Measurements from ENCODE around the gene ZNF615.
A peak's percentile ranks its signal among the peaks of the same experiment; 100 is the strongest.
"Not testable (repeated sequence)": the region's sequence is repeated elsewhere in the genome, so short reads cannot be mapped to it uniquely, and the experiment has no call there.

The ZNF615 gene

DNA sequence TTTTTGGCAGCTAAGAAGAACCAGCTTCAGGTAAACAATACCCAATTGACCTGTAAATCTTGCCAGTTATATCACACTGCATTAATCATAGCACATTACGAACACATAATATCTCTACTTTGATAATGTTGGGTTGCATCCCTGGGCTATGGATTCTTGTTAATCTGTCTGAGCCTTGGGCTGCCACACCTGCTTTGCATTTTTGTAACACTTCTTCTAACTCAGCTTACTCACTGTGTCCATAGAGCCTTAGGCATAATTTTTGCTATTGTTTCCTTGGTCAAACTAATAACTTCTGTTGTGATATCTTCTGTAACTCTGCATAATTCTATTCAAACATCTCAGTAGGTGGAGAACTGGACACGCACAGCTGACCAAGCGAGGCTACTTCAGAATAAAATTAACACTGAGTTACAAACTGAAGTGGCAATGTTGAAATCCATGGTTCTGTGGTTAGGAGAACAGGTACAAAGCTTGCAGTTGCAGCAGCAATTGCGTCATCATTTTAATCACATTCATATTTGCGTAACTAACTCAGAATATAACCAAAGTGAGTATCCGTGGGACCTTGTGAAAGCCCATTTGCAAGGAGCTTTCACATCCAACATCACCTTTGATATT, 27.8 kb downstream of the ZNF615 start:
- Histone ChIP-seq H3K9me3 (ENCODE audit: control insufficient read depth in 2 of 2, low read length in 2 of 2) (peaks cover 12 to 17% of the 10 kb centered on the region in 2 donors), H3K27me3 (ENCODE audit: control insufficient read depth in 1 of 2, insufficient read depth in 2 of 2, low read length in 2 of 2) (no peaks in the 10 kb centered on the region), H3K36me3 (ENCODE audit: control insufficient read depth in 2 of 2, insufficient read depth in 2 of 2, low read length in 2 of 2) (peaks cover 0 to 3% of the 10 kb centered on the region in 2 donors), H3K4me1 (ENCODE audit: control insufficient read depth, insufficient read depth, low read length) (peaks cover 1% of the 10 kb centered on the region), H3K9ac (ENCODE audit: low read length in 2 of 2) (no peak overlapping the region), H3K27ac (ENCODE audit: low read length) (no peak overlapping the region), H3K4me3 (ENCODE audit: low read length in 2 of 2) (no peak overlapping the region)

DNA sequence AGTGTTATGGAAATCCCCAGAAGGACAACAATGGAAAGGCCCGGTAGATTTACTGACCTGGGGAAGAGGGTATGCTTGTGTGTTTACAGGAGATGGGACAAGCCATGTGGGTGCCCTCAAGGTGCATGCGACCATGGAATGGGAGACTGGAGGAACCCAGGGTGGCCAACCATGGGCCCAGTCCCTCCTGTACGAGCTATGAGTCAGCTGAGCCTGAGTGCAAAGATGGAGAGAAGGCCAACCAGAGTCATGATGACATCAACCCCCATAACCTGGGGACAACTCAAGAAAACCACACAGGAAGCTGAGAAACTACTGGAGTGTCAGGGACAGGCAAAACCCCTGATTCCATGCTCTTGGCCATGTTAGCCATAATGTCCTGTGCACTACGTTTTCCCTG, 29.1 kb downstream of the ZNF615 start:
- Histone ChIP-seq H3K9me3 (ENCODE audit: control insufficient read depth in 2 of 2, low read length in 2 of 2) (peaks cover 16 to 19% of the 10 kb centered on the region in 2 donors), H3K9ac (ENCODE audit: low read length in 2 of 2) (no peak overlapping the region), H3K27ac (ENCODE audit: low read length) (no peak overlapping the region), H3K4me3 (ENCODE audit: low read length in 2 of 2) (no peak overlapping the region), H3K36me3 (ENCODE audit: control insufficient read depth in 2 of 2, insufficient read depth in 2 of 2, low read length in 2 of 2) (peaks cover 6 to 12% of the 10 kb centered on the region in 2 donors), H3K27me3 (ENCODE audit: control insufficient read depth in 1 of 2, insufficient read depth in 2 of 2, low read length in 2 of 2) (no peaks in the 10 kb centered on the region), H3K4me1 (ENCODE audit: control insufficient read depth, insufficient read depth, low read length) (no peaks in the 10 kb centered on the region)

DNA sequence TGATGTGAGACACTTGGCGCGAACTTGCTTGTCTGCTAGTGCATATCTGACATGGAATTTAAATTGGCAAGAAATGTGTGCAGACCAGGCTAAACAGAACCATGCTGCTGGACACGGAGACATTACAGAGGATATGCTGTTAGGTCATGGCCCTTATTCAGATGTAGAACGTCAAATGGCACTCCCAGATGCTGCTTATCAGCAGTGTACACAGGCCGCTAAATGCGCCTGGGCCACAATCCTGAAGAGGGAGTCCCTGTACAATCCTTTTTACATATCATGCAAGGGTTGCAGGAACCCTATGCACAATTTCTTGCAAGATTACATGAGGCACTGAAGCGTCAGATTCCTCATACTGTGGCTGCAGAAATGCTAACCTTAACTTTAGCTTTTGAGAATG, 30.7 kb downstream of the ZNF615 start:
- no peaks in the 10 kb centered on the region for H3K27me3 ChIP-seq (ENCODE audit: control insufficient read depth in 1 of 2, insufficient read depth in 2 of 2, low read length in 2 of 2)
- peaks cover 23 to 28% of the 10 kb centered on the region in 2 donors for H3K9me3 ChIP-seq (ENCODE audit: control insufficient read depth in 2 of 2, low read length in 2 of 2)
- H3K9ac ChIP-seq (ENCODE audit: low read length in 2 of 2) = no peak overlapping the region
- no peak overlapping the region for H3K27ac ChIP-seq (ENCODE audit: low read length)
- peaks cover 15 to 26% of the 10 kb centered on the region in 2 donors for H3K36me3 ChIP-seq (ENCODE audit: control insufficient read depth in 2 of 2, insufficient read depth in 2 of 2, low read length in 2 of 2)
- H3K4me1 ChIP-seq (ENCODE audit: control insufficient read depth, insufficient read depth, low read length) = no peaks in the 10 kb centered on the region
- no peak overlapping the region for H3K4me3 ChIP-seq (ENCODE audit: low read length in 2 of 2)

DNA sequence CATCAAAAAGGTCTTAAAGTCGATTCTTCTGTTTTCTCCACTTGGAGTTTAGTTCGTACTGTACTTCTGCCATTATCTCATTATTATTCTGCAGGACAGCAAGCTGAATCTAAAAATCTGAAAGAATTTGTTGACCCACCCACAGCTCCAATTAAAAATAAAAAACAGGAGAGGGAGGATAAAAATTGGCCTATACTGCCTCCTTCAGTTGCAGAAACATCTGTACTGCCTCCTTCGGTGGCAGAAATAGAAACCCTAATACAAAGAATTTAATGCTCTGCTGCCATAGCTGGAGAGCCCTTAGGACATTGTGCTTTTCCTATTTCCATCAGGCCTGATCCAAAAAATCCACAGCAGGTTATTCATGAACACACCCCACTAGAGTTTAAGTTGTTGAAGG, 31.2 kb downstream of the ZNF615 start:
- Histone ChIP-seq H3K9ac (ENCODE audit: low read length in 2 of 2) (no peak overlapping the region), H3K9me3 (ENCODE audit: control insufficient read depth in 2 of 2, low read length in 2 of 2) (peaks cover 25 to 31% of the 10 kb centered on the region in 2 donors)

DNA sequence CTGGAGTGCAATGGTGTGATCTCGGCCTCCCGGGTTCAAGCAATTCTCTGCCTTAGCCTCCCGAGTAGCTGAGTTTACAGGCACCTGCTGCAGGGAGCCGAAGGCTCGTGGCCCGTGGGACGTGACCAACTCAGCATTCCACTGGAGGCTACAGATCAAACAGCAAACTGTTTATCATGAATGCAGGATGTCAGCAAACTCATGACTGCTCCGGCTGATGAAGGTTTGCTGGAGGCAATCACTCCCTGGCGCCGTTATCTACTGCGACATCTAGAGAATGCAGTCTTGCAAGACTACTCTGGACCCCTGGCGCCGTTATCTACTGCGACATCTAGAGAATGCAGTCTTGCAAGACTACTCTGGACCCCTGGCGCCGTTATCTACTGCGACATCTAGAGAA, 32.2 kb downstream of the ZNF615 start:
- Histone ChIP-seq H3K9me3 (ENCODE audit: control insufficient read depth in 2 of 2, low read length in 2 of 2) (peaks cover 36 to 38% of the 10 kb centered on the region in 2 donors), H3K36me3 (ENCODE audit: control insufficient read depth in 2 of 2, insufficient read depth in 2 of 2, low read length in 2 of 2) (peaks cover 29 to 41% of the 10 kb centered on the region in 2 donors)
- H3K27ac ChIP-seq (ENCODE audit: low read length); H3K4me1 ChIP-seq (ENCODE audit: control insufficient read depth, insufficient read depth, low read length); H3K4me3 ChIP-seq (ENCODE audit: low read length in 2 of 2); H3K27me3 ChIP-seq (ENCODE audit: control insufficient read depth in 1 of 2, insufficient read depth in 2 of 2, low read length in 2 of 2); H3K9ac ChIP-seq (ENCODE audit: low read length in 2 of 2): not testable (repeated sequence)

More for the DNA sequence above, 31.2 kb downstream of the ZNF615 start:
- H3K36me3 ChIP-seq (ENCODE audit: control insufficient read depth in 2 of 2, insufficient read depth in 2 of 2, low read length in 2 of 2) = peaks cover 18 to 31% of the 10 kb centered on the region in 2 donors
- no peaks in the 10 kb centered on the region for H3K4me1 ChIP-seq (ENCODE audit: control insufficient read depth, insufficient read depth, low read length)
- no peak overlapping the region for H3K27ac ChIP-seq (ENCODE audit: low read length)
- no peak overlapping the region for H3K4me3 ChIP-seq (ENCODE audit: low read length in 2 of 2)
- H3K27me3 ChIP-seq (ENCODE audit: control insufficient read depth in 1 of 2, insufficient read depth in 2 of 2, low read length in 2 of 2) = no peaks in the 10 kb centered on the region

DNA sequence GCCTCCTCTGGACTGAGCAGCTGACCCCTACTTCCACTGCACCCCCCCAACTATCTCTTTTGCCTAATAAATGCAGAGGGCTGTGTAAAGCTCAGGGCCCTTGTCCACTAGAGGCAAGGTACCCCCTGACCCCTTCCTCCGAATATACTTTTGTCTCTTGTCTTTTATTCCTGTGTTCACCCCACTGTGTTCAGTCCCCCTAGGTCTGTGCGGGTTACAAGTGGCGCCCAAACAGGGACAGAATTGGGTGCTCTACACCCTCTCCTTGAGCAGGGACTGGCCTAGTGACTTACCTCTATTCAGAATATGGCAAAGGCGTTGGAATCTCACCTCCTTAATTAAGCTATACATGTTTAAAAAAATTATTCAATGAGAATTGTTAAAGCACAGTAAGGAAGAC, 36.4 kb downstream of the ZNF615 start:
- Histone ChIP-seq H3K4me1 (ENCODE audit: control insufficient read depth, insufficient read depth, low read length) (no peaks in the 10 kb centered on the region), H3K4me3 (ENCODE audit: low read length in 2 of 2) (peak overlapping the region in 1 of 2 donors; percentile 37), H3K27ac (ENCODE audit: low read length) (no peak overlapping the region), H3K27me3 (ENCODE audit: control insufficient read depth in 1 of 2, insufficient read depth in 2 of 2, low read length in 2 of 2) (no peaks in the 10 kb centered on the region), H3K9me3 (ENCODE audit: control insufficient read depth in 2 of 2, low read length in 2 of 2) (peaks cover 42 to 57% of the 10 kb centered on the region in 2 donors), H3K36me3 (ENCODE audit: control insufficient read depth in 2 of 2, insufficient read depth in 2 of 2, low read length in 2 of 2) (peaks cover 55 to 67% of the 10 kb centered on the region in 2 donors), H3K9ac (ENCODE audit: low read length in 2 of 2) (no peak overlapping the region)

DNA sequence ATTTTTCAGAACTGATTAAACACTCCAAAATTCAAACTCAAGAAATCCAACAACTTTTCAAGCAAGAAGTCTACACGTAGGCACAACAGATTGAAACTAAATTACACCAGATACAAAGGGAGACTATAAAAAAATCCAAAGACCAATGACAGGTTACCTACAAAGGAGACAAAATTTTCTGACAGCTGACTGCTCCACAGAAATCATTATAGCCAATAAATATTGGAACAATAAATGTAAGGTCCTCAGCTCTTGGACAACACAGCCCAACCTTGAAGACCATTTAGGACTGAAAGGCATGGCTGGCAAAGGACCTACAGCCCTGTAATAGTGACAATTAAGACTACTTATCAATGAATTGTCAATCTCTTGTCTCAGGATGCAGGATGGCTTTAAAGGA, 37.3 kb downstream of the ZNF615 start:
- Histone ChIP-seq H3K4me3 (ENCODE audit: low read length in 2 of 2) (peak overlapping the region in 1 of 2 donors; percentile 27), H3K27ac (ENCODE audit: low read length) (no peak overlapping the region), H3K27me3 (ENCODE audit: control insufficient read depth in 1 of 2, insufficient read depth in 2 of 2, low read length in 2 of 2) (no peaks in the 10 kb centered on the region), H3K9ac (ENCODE audit: low read length in 2 of 2) (no peak overlapping the region), H3K4me1 (ENCODE audit: control insufficient read depth, insufficient read depth, low read length) (no peaks in the 10 kb centered on the region), H3K9me3 (ENCODE audit: control insufficient read depth in 2 of 2, low read length in 2 of 2) (peaks cover 45 to 58% of the 10 kb centered on the region in 2 donors), H3K36me3 (ENCODE audit: control insufficient read depth in 2 of 2, insufficient read depth in 2 of 2, low read length in 2 of 2) (peaks cover 63 to 76% of the 10 kb centered on the region in 2 donors)

DNA sequence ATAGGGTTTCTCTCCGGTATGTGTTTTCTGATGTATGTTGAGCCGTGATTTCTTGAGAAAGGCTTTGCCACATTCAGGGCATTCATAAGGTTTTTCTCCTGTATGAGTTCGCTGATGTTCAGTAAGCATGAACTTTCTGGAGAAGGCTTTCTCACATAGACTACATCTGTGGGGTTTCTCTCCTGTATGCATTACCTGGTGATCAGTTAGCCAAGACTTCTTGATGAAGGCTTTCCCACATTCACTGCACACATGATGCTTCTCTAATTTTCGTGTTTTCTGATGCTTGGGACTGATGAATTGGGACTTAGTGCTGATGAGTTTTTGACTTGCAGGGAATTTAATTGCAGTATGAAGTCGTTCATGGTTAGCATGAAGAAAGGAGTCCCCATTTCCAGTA, 42.4 kb downstream of the ZNF615 start:
- H3K4me1 ChIP-seq (ENCODE audit: control insufficient read depth, insufficient read depth, low read length) = no peaks in the 10 kb centered on the region
- peaks cover 47 to 64% of the 10 kb centered on the region in 2 donors for H3K9me3 ChIP-seq (ENCODE audit: control insufficient read depth in 2 of 2, low read length in 2 of 2)
- H3K27me3 ChIP-seq (ENCODE audit: control insufficient read depth in 1 of 2, insufficient read depth in 2 of 2, low read length in 2 of 2) = no peaks in the 10 kb centered on the region
- no peak overlapping the region for H3K27ac ChIP-seq (ENCODE audit: low read length)
- peaks cover 59 to 60% of the 10 kb centered on the region in 2 donors for H3K36me3 ChIP-seq (ENCODE audit: control insufficient read depth in 2 of 2, insufficient read depth in 2 of 2, low read length in 2 of 2)
- peak overlapping the region in 1 of 2 donors; percentile 6 for H3K4me3 ChIP-seq (ENCODE audit: low read length in 2 of 2)
- no peak overlapping the region for H3K9ac ChIP-seq (ENCODE audit: low read length in 2 of 2)

DNA sequence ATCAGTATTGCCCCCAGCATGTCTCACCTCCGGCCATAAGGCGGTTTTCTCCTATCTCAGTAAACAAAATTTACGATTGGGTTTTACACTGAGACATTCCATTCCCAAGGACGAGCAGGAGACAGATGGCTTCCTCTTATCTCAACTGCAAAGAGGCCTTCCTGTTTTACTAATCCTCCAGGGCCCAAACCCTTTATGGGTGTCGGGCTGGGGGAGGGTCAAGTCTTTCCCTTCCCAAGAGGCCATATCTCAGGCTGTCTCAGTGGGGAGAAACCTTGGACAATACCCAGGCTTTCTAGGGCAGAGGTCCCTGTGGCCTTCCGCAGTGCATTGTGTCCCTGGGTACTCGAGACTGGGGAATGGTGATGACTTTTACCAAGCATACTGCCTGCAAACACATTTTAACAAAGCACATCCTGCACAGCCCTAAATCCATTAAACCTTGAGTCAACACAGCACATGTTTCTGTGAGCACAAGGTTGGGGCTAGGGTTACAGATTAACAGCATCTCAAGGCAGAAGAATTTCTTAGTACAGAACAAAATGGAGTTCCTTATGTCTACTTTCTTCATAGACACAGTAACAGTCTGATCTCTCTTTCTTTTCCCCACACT, 47.3 kb downstream of the ZNF615 start:
- H3K4me3 ChIP-seq (ENCODE audit: low read length in 2 of 2); H3K4me1 ChIP-seq (ENCODE audit: control insufficient read depth, insufficient read depth, low read length); H3K9ac ChIP-seq (ENCODE audit: low read length in 2 of 2); H3K27ac ChIP-seq (ENCODE audit: low read length); H3K27me3 ChIP-seq (ENCODE audit: control insufficient read depth in 1 of 2, insufficient read depth in 2 of 2, low read length in 2 of 2): not testable (repeated sequence)
- H3K36me3 ChIP-seq (ENCODE audit: control insufficient read depth in 2 of 2, insufficient read depth in 2 of 2, low read length in 2 of 2) = peaks cover 24 to 27% of the 10 kb centered on the region in 2 donors
- H3K9me3 ChIP-seq (ENCODE audit: control insufficient read depth in 2 of 2, low read length in 2 of 2) = peaks cover 28 to 32% of the 10 kb centered on the region in 2 donors

DNA sequence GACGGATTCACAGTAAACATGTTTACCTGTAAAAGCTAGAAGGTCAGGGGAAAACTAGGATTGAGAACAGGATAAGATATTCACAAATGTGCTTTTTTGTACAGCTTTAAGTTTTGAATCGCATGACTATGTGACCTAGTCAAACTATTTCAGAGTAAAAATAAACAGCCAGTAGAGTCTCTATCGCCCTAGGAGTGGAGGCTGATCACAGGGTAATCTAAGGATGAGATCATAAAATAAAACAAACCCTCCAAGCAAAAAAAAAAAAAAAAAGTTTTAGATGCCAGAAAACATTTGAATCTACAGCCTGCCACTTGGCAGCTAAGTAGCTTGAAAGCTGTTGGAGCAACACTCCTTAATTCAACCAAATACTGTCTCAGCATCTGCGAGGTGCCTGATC, 48.2 kb downstream of the ZNF615 start:
- Histone ChIP-seq H3K9me3 (ENCODE audit: control insufficient read depth in 2 of 2, low read length in 2 of 2) (peaks cover 18 to 23% of the 10 kb centered on the region in 2 donors), H3K9ac (ENCODE audit: low read length in 2 of 2) (no peak overlapping the region), H3K36me3 (ENCODE audit: control insufficient read depth in 2 of 2, insufficient read depth in 2 of 2, low read length in 2 of 2) (peaks cover 15 to 18% of the 10 kb centered on the region in 2 donors), H3K4me3 (ENCODE audit: low read length in 2 of 2) (no peak overlapping the region), H3K4me1 (ENCODE audit: control insufficient read depth, insufficient read depth, low read length) (no peaks in the 10 kb centered on the region), H3K27me3 (ENCODE audit: control insufficient read depth in 1 of 2, insufficient read depth in 2 of 2, low read length in 2 of 2) (no peaks in the 10 kb centered on the region), H3K27ac (ENCODE audit: low read length) (no peak overlapping the region)

DNA sequence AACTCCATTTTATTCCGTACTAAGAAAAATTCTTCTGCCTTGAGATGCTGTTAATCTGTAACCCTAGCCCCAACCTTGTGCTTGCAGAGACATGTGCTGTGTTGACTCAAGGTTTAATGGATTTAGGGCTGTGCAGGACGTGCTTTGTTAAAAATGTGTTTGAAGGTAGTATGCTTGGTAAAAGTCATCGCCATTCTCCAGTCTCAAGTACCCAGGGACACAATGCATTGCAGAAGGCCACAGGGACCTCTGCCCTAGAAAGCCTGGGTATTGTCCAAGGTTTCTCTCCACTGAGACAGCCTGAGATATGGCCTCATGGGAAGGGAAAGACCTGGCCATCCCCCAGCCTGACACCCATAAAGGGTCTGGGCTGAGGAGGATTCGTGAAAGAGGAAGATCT, 50.2 kb downstream of the ZNF615 start:
- not testable (repeated sequence) for H3K4me1 ChIP-seq (ENCODE audit: control insufficient read depth, insufficient read depth, low read length); H3K4me3 ChIP-seq (ENCODE audit: low read length in 2 of 2); H3K36me3 ChIP-seq (ENCODE audit: control insufficient read depth in 2 of 2, insufficient read depth in 2 of 2, low read length in 2 of 2); H3K27me3 ChIP-seq (ENCODE audit: control insufficient read depth in 1 of 2, insufficient read depth in 2 of 2, low read length in 2 of 2); H3K9ac ChIP-seq (ENCODE audit: low read length in 2 of 2); H3K27ac ChIP-seq (ENCODE audit: low read length)
- H3K9me3 ChIP-seq (ENCODE audit: control insufficient read depth in 2 of 2, low read length in 2 of 2) = peaks cover 7 to 13% of the 10 kb centered on the region in 2 donors

Data from stomach smooth muscle (tissue), 2 donors.